Rectal smooth muscle tissue (tissue), 1 donor: ENCODE measurements around the gene SMOC2.

Experiments used
- H3K27ac ChIP-seq: one replicate; pipeline ENCODE4 v1.7.0; 2013; ENCODE audit warnings: low read depth, low read length, inconsistent platforms
- H3K27me3 ChIP-seq: one replicate; pipeline ENCODE4 v1.7.0; 2013; ENCODE audit warnings: low read length; ENCODE audit not compliant: control insufficient read depth, insufficient read depth
- H3K36me3 ChIP-seq: one replicate; pipeline ENCODE4 v1.7.0; 2013; ENCODE audit warnings: low read length; ENCODE audit not compliant: control insufficient read depth, insufficient read depth
- H3K4me1 ChIP-seq: one replicate; pipeline ENCODE4 v1.7.0; 2013; ENCODE audit warnings: low read length; ENCODE audit not compliant: control insufficient read depth, insufficient read depth
- H3K4me3 ChIP-seq: one replicate; pipeline ENCODE4 v1.7.0; 2013; ENCODE audit warnings: low read length
- H3K9ac ChIP-seq: one replicate; pipeline ENCODE4 v1.7.0; 2013; ENCODE audit warnings: low read length

SMOC2 gene

DNA sequence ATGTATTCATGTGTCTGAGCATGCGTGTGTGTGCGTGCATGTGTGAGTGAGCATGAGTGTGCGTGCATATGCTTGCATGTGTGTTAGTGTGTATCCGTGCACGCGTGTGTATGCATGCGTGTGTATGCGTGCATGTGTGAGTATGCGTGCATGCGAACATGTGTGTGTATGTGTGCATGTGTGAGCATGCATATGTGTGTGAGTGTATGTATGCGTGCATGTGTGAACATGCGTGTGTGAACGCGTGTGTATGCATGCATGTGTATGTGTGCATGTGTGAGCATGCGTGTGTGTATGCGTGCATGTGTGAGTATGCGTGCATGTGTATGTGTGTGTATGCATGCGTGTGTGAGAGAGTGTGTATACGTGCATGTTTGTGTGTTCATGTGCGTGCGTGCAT is 77.9 kb downstream of the SMOC2 start:
- H3K9ac ChIP-seq, result no peak overlapping the region
- H3K4me3 ChIP-seq, result no peak overlapping the region

DNA sequence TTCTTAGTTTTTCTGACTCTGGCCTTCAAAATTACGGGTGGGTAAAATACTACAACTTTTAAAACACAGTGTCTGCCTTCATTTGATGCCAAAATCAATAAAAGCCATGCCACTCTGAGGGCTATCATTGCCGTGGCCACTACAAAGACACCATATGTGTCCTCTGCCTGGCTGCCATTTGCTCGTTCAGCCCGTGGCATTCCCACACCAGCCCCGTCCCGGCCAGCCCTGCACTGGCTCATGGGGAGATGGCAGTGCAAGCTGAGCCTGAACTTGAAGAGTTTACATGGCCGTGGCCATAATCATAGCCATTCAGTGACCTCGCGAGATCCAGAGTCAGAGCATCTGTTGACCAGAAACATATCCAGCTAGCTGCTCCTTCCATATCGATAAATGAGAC is 79.2 kb downstream of the SMOC2 start:
- Histone ChIP-seq H3K4me3 (no peak overlapping the region), H3K9ac (no peak overlapping the region), H3K36me3 (no peaks in the 10 kb centered on the region), H3K27me3 (no peaks in the 10 kb centered on the region), H3K4me1 (no peaks in the 10 kb centered on the region), H3K27ac (no peak overlapping the region)

More for the DNA sequence above, 77.9 kb downstream of the SMOC2 start:
- no peaks in the 10 kb centered on the region for H3K27me3 ChIP-seq
- no peaks in the 10 kb centered on the region for H3K36me3 ChIP-seq
- no peaks in the 10 kb centered on the region for H3K4me1 ChIP-seq
- H3K27ac ChIP-seq, result no peak overlapping the region

DNA sequence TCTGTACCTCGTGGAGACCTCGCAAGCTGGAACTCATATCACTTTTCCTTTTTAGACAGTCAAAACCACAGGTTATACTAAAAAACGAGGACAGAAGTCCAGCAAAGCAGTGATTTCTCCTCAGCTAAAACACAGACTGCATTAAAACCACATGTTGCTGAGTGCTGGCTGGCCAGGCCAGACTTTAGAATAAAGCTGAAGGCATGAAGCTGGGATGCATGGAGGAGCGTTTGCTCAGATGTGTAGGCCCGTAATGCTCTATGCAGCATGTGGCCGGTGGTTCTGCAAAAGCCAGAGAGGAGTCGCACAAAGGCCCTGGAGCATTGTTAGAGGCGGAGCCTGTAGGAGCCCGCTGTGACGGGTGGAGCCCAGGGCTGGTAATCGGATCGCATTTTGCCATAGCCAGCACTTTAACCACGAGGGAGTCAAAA is 83.6 kb downstream of the SMOC2 start:
- peaks cover 8% of the 10 kb centered on the region for H3K4me1 ChIP-seq
- no peak overlapping the region for H3K27ac ChIP-seq

DNA sequence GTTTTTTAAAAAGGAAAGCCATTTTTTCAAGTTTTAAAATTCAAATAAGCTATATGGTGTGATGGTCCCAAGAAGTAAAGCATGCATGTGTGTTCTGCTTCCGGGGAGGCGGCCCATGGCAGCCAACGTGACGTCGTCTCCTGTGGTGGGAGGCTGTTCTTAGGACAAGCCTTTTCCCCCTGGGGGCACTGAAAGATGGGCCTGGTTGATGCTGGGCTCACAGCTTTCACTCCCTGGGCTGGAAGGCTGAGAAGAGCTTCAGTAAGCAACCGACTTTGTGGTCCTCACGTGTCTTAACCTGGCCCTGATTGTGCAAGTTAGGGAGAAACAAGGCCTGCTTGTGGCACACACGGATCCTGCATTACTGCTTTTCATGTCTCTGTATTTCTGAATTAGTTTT is 84.1 kb downstream of the SMOC2 start:
- peaks cover 8% of the 10 kb centered on the region for H3K4me1 ChIP-seq
- H3K27ac ChIP-seq, result no peak overlapping the region
- no peaks in the 10 kb centered on the region for H3K36me3 ChIP-seq
- H3K4me3 ChIP-seq, result no peak overlapping the region
- no peak overlapping the region for H3K9ac ChIP-seq
- H3K27me3 ChIP-seq, result no peaks in the 10 kb centered on the region

More for the DNA sequence above, 83.6 kb downstream of the SMOC2 start:
- Histone ChIP-seq H3K4me3 (no peak overlapping the region), H3K36me3 (no peaks in the 10 kb centered on the region), H3K9ac (no peak overlapping the region), H3K27me3 (no peaks in the 10 kb centered on the region)

DNA sequence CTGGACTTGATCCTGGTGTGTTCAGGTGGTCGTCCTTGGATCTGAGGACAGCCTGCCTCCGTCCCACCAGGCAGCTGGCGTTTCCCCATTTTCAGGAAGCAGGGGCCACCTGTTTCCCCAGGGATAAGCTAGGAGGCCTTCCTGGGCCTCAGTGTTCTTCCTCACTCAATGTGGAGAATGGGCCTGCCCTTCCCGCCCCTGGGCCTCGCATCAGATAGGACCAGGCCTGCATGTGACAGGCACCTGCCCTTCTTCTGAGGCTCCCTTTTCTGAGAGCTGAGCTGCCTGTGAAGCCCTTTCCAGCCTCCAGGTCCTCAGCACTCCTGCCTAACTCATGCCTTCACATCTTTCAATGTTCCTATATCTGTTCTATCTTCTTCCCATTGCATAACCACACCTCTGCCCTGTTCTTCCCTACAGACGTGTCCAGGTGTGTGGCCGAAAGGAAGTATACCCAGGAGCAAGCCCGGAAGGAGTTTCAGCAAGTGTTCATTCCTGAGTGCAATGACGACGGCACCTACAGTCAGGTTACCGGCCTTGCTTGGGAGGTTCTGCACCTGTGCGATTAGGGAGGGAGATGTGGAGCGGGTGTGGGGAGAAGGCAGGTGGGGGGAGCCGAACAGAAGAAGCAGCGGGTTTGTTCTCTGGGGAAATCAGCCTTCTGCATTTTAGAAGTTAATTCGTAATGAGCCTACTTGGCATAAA is 85.1 kb downstream of the SMOC2 start:
- Histone ChIP-seq H3K4me1 (peaks cover 8% of the 10 kb centered on the region), H3K4me3 (no peak overlapping the region), H3K27me3 (no peaks in the 10 kb centered on the region), H3K27ac (no peak overlapping the region), H3K9ac (no peak overlapping the region), H3K36me3 (no peaks in the 10 kb centered on the region)

DNA sequence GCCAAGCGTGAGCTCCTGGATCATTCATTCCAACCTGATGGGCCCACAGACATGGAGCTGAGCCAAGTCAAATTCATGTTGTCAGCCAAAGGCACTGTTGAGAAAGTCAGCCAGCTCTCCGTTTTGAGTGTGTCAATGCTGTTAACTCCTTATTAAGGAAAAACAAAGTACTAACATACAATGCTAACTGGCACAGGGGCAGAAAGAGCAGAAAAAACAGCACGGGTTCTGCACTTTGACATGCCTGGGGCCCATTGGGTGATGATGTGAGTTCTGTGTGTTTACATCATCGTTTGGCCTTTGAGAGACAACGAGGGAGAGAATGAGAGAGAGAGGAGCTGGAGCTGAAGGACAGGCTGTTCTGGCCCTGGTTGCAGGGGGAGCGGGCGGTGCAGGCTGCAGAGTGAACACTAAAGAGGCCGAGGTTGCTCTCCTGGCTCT is 85.9 kb downstream of the SMOC2 start:
- Histone ChIP-seq H3K9ac (no peak overlapping the region), H3K4me1 (peaks cover 8% of the 10 kb centered on the region), H3K27me3 (no peaks in the 10 kb centered on the region), H3K27ac (no peak overlapping the region), H3K36me3 (no peaks in the 10 kb centered on the region), H3K4me3 (no peak overlapping the region)

DNA sequence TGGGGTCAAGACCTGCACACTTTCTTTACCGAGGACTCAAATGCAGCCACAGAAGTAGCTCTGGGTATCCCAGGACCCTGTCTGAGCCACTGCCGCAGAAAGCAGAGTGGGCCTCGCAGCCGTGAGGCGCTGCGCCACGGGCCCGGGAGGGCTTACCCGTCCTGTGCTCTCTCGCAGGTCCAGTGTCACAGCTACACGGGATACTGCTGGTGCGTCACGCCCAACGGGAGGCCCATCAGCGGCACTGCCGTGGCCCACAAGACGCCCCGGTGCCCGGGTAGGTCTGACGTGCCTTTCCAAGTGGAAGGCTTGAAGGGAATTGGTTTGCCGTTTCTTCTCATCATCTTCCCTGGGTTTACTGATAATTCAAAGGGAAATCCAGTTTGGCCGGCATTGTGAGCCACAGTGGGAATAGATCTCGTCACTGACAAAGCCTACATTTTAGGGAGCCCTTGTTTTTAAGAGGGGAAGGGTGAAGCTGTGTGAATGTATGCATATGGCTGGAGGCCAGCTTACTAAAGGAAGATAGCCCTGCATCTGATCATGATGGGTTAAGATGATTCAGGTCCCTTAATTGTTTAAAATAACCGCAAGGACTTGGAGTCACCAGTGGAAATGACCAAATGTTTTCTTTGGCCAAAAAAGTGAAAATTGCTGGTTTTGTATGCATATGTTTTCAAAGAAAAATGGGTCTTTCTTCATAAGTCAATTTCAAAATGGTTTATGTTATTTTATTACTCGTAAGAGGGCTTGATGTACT is 86.6 kb downstream of the SMOC2 start:
- no peaks in the 10 kb centered on the region for H3K36me3 ChIP-seq
- H3K27me3 ChIP-seq, result no peaks in the 10 kb centered on the region
- H3K27ac ChIP-seq, result no peak overlapping the region
- peaks cover 8% of the 10 kb centered on the region for H3K4me1 ChIP-seq
- no peak overlapping the region for H3K4me3 ChIP-seq
- H3K9ac ChIP-seq, result no peak overlapping the region

DNA sequence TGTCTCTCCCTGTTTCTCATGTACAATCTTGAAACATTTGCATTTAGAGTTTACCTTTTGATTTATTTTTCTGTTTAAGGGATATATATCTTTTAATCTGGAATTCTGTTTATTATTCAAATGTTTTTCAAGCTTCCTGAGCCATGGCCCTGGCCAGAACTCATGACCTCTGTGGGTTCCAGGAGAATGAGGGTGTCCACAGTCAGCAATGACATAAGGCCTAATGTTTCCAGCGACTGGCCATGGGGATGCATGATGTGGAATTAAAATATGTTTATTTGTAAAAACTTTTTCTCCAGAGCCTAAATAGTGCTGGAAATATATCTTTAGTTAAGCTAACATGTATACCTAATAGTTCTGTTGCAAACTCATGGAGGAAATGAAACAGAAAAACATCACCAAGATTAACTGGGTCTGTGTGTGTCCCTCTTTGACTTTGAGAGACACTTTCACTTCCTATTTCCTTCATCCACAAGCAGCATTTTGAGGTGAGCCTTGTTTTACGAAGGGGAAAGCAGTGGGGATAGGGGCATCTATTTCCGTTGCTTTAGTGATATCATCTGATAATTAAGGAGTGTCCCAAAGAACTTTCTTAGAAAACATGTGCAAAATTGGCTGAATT is 87.6 kb downstream of the SMOC2 start:
- H3K27ac ChIP-seq, result no peak overlapping the region
- peaks cover 8% of the 10 kb centered on the region for H3K4me1 ChIP-seq
- no peaks in the 10 kb centered on the region for H3K36me3 ChIP-seq
- H3K9ac ChIP-seq, result no peak overlapping the region
- H3K27me3 ChIP-seq, result no peaks in the 10 kb centered on the region
- H3K4me3 ChIP-seq, result no peak overlapping the region

DNA sequence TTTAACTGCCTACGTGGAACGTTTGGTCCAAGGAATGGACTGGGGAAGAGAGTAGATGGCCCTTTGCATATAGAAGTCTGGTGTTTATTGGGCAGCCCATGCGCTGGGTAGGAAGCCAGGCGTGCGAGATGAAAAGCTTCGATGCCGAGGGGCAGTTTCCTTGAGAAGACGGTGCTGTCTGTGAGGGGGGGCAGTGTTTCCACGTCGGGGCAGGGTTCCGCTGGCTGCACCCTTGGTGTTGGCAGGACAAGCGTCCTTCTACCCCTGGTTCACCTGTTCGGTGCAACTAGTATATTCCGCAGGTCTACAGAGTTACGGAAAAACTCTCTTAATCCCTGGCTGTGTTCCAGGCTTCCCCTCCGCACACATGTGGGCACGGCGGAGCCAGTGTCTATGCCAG is 88.2 kb downstream of the SMOC2 start:
- Histone ChIP-seq H3K27ac (no peak overlapping the region), H3K4me3 (no peak overlapping the region), H3K9ac (no peak overlapping the region), H3K27me3 (no peaks in the 10 kb centered on the region), H3K36me3 (no peaks in the 10 kb centered on the region), H3K4me1 (peaks cover 8% of the 10 kb centered on the region)

DNA sequence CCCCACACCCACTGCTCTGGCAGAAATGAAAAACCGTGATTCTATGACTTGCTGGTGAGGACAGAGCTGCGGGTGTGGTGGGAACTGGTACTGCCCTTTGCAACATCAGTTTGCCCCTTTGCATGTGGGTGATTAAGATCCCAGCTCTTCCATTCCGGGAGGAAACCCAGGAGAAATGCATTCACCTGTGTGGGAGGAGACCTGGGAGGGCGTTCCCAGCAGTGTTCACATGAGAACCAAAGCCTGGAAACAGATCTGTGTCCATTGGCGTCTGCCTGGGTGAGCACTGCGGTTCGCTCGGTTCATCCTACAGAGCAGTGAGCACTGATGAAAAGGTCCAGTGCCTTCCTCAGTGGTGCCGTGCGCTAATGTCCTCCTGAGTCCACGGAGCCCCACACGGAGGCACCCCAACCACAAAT is 89.7 kb downstream of the SMOC2 start:
- H3K27me3 ChIP-seq, result no peaks in the 10 kb centered on the region
- peaks cover 8% of the 10 kb centered on the region for H3K4me1 ChIP-seq
- no peak overlapping the region for H3K9ac ChIP-seq
- H3K27ac ChIP-seq, result no peak overlapping the region
- no peaks in the 10 kb centered on the region for H3K36me3 ChIP-seq
- no peak overlapping the region for H3K4me3 ChIP-seq

DNA sequence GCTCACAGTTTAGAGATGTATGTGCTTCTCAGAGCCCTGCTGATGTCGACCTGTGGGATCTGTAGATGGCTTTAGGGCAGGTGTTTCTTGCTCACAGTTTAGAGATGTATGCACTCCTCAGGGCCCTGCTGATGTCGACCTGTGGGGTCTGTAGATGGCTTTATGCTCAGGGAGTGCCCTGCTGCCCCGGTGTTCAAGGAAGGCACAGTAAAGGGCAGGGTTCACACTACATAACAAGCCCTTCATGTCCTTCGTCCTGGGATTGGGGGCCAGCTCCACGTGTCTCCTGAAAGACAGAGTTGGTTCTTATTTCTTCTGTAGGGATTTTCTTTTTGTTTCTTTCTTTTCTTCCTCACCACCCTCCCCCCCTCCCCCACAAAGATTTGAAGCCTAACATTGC is 91.1 kb downstream of the SMOC2 start:
- H3K27ac ChIP-seq, result no peak overlapping the region
- H3K9ac ChIP-seq, result no peak overlapping the region
- peaks cover 7% of the 10 kb centered on the region for H3K4me1 ChIP-seq

DNA sequence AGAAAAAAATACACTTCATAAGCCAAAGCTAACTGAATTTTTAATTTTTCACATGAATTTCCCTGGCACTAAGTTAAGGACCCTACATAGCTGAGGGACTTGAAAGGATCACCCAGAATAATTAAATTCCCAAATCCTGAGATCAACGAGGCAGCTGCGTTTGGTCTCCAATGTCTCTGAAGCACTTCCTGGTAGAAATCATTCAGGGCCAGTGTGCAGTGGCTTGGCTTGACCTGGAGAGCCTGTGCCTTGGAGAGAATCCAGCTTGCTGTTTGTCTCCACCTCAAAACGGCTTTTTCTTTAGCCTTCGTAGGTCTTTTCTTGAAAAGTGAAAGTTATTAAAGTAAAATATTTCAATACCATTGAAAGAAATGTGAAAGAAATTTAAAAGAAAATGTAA is 92.4 kb downstream of the SMOC2 start:
- H3K9ac ChIP-seq, result no peak overlapping the region
- no peaks in the 10 kb centered on the region for H3K4me1 ChIP-seq
- no peak overlapping the region for H3K4me3 ChIP-seq
- H3K36me3 ChIP-seq, result no peaks in the 10 kb centered on the region
- H3K27ac ChIP-seq, result no peak overlapping the region
- H3K27me3 ChIP-seq, result no peaks in the 10 kb centered on the region

More for the DNA sequence above, 91.1 kb downstream of the SMOC2 start:
- no peaks in the 10 kb centered on the region for H3K36me3 ChIP-seq
- no peak overlapping the region for H3K4me3 ChIP-seq
- no peaks in the 10 kb centered on the region for H3K27me3 ChIP-seq
